WTC11 (cell line): ENCODE measurements around the gene NEMP2. TPM values are rescaled to one million over a fixed set of nuclear protein-coding genes. Genes with fewer than 3 reads are reported as not detected.
A peak's percentile ranks its signal among the peaks of the same experiment; 100 is the strongest.

Experiments
- ATAC-seq: fragments of 200-7000 bp; cut with Tn5 transposase; 2 replicates; pipeline ENCODE4 v1.10.0; 2021; ENCODE audit warnings: mild to moderate bottlenecking, moderate library complexity
- Bru-seq: library from RNA; stranded (reverse); fragments of 400-500 nt; gene quantifications from one replicate; lab custom pipeline; 2021; lab: Mats Ljungman, UMichigan
- CTCF ChIA-PET: fragments of 300-600 bp; sonication (Branson Sonifier 250); formaldehyde crosslinking; loops from one replicate; lab custom pipeline; 2021; ENCODE audit warnings: antibody characterized with exemption; lab: Charles Lee
- POLR2A ChIA-PET: fragments of 350-600 bp; sonication (Branson Sonifier 250); formaldehyde crosslinking; loops from one replicate; lab custom pipeline; 2021; ENCODE audit warnings: antibody characterized with exemption; lab: Charles Lee
- DNase-seq: peaks from one replicate; pipeline ENCODE4 v3.0.0; 2021; ENCODE audit warnings: low spot score
- H3K27ac Mint-ChIP-seq: 2 replicates; pipeline ENCODE4 v1.8.0; 2021; ENCODE audit warnings: mixed read lengths
- H3K27me3 Mint-ChIP-seq: 2 replicates; pipeline ENCODE4 v1.8.0; 2021; ENCODE audit warnings: low read depth, mild to moderate bottlenecking, moderate library complexity, mixed read lengths
- H3K36me3 Mint-ChIP-seq: 2 replicates; pipeline ENCODE4 v1.8.0; 2021; ENCODE audit warnings: mixed read lengths
- H3K4me1 Mint-ChIP-seq: 2 replicates; pipeline ENCODE4 v1.8.0; 2022; ENCODE audit warnings: mixed read lengths
- H3K4me3 Mint-ChIP-seq: 2 replicates; pipeline ENCODE4 v1.8.0; 2021; ENCODE audit warnings: mild to moderate bottlenecking, moderate library complexity, mixed read lengths
- H3K9me3 Mint-ChIP-seq: 2 replicates; pipeline ENCODE4 v1.8.0; 2021; ENCODE audit warnings: mixed read lengths
- CBFB ChIP-seq: sonication (generic); formaldehyde crosslinking; IDR thresholded peaks from 2 replicates; pipeline ENCODE4 v1.8.1; 2022; ENCODE audit warnings: mild to moderate bottlenecking, low read depth, missing genetic modification reagents
- CREM ChIP-seq: sonication (generic); formaldehyde crosslinking; IDR thresholded peaks from 2 replicates; pipeline ENCODE4 v1.8.1; 2022; ENCODE audit warnings: mild to moderate bottlenecking, missing genetic modification reagents, moderate library complexity
- E2F4 ChIP-seq: sonication (generic); formaldehyde crosslinking; IDR thresholded peaks from 2 replicates; pipeline ENCODE4 v1.8.1; 2022; ENCODE audit warnings: low read depth, mild to moderate bottlenecking, moderate library complexity, missing genetic modification reagents, borderline replicate concordance
- ELF4 ChIP-seq: sonication (generic); formaldehyde crosslinking; IDR thresholded peaks from 2 replicates; pipeline ENCODE4 v1.8.1; 2022; ENCODE audit warnings: low read depth, mild to moderate bottlenecking, moderate library complexity, missing genetic modification reagents
- EMX1 ChIP-seq: fragments of 250-450 bp; sonication (Bioruptor Pico); IDR thresholded peaks from 2 replicates; pipeline ENCODE4 v1.8.0; 2021; ENCODE audit warnings: mild to moderate bottlenecking
- ERG ChIP-seq: fragments of 250-450 bp; sonication (Bioruptor Pico); IDR thresholded peaks from 2 replicates; pipeline ENCODE4 v1.8.0; 2021; ENCODE audit warnings: mild to moderate bottlenecking
- ESRRA ChIP-seq: sonication (generic); formaldehyde crosslinking; IDR thresholded peaks from 2 replicates; pipeline ENCODE4 v1.8.1; 2022; ENCODE audit warnings: mild to moderate bottlenecking, missing genetic modification reagents, borderline replicate concordance
- FOXK1 ChIP-seq: sonication (generic); formaldehyde crosslinking; IDR thresholded peaks from 2 replicates; pipeline ENCODE4 v1.8.0; 2022; ENCODE audit warnings: mild to moderate bottlenecking, moderate library complexity, missing genetic modification reagents
- FOXP1 ChIP-seq: sonication (generic); formaldehyde crosslinking; IDR thresholded peaks from 2 replicates; pipeline ENCODE4 v1.8.0; 2022; ENCODE audit warnings: missing genetic modification reagents, mild to moderate bottlenecking, moderate library complexity, borderline replicate concordance
- HMGXB4 ChIP-seq: sonication (generic); formaldehyde crosslinking; IDR thresholded peaks from 2 replicates; pipeline ENCODE4 v1.8.1; 2023; ENCODE audit warnings: mild to moderate bottlenecking, moderate library complexity, missing genetic modification reagents
- IRF2 ChIP-seq: sonication (generic); formaldehyde crosslinking; IDR thresholded peaks from 2 replicates; pipeline ENCODE4 v1.8.0; 2022; ENCODE audit warnings: low read depth, missing genetic modification reagents, borderline replicate concordance
- MLX ChIP-seq: sonication (generic); formaldehyde crosslinking; IDR thresholded peaks from 2 replicates; pipeline ENCODE4 v1.8.1; 2023; ENCODE audit warnings: mild to moderate bottlenecking, missing genetic modification reagents, moderate library complexity
- NFE2L1 ChIP-seq: sonication (generic); formaldehyde crosslinking; IDR thresholded peaks from 2 replicates; pipeline ENCODE4 v1.8.1; 2023; ENCODE audit warnings: missing genetic modification reagents
- NFYB ChIP-seq: sonication (generic); formaldehyde crosslinking; conservative IDR thresholded peaks from 2 replicates; pipeline ENCODE4 v1.8.0; 2022; ENCODE audit warnings: low read depth, missing genetic modification reagents
- NR3C1 ChIP-seq: sonication (generic); formaldehyde crosslinking; conservative IDR thresholded peaks from 2 replicates; pipeline ENCODE4 v1.8.1; 2023; ENCODE audit warnings: low read depth, mild to moderate bottlenecking, missing genetic modification reagents
- OVOL2 ChIP-seq: fragments of 250-450 bp; sonication (Bioruptor Pico); IDR thresholded peaks from 2 replicates; pipeline ENCODE4 v1.9.0; 2021; ENCODE audit warnings: mild to moderate bottlenecking, borderline replicate concordance
- PRRX2 ChIP-seq: fragments of 250-450 bp; sonication (Bioruptor Pico); IDR thresholded peaks from 2 replicates; pipeline ENCODE4 v1.8.0; 2021; ENCODE audit warnings: mild to moderate bottlenecking
- SMAD3 ChIP-seq: sonication (generic); formaldehyde crosslinking; IDR thresholded peaks from 2 replicates; pipeline ENCODE4 v1.8.0; 2022; ENCODE audit warnings: missing genetic modification reagents, mild to moderate bottlenecking, borderline replicate concordance
- SMAD4 ChIP-seq: sonication (generic); formaldehyde crosslinking; IDR thresholded peaks from 2 replicates; pipeline ENCODE4 v1.8.0; 2022; ENCODE audit warnings: mild to moderate bottlenecking, missing genetic modification reagents
- TCF7 ChIP-seq: sonication (generic); formaldehyde crosslinking; IDR thresholded peaks from 2 replicates; pipeline ENCODE4 v1.8.0; 2022; ENCODE audit warnings: mild to moderate bottlenecking, low read depth, missing genetic modification reagents, moderate library complexity
- TEAD1 ChIP-seq: sonication (generic); formaldehyde crosslinking; IDR thresholded peaks from 2 replicates; pipeline ENCODE4 v1.8.0; 2022; ENCODE audit warnings: mild to moderate bottlenecking, missing genetic modification reagents
- TEAD4 ChIP-seq: sonication (generic); formaldehyde crosslinking; IDR thresholded peaks from 2 replicates; pipeline ENCODE4 v1.8.0; 2022; ENCODE audit warnings: mild to moderate bottlenecking, missing genetic modification reagents
- TP53 ChIP-seq: sonication (generic); formaldehyde crosslinking; IDR thresholded peaks from 2 replicates; pipeline ENCODE4 v1.8.1; 2023; ENCODE audit warnings: mild to moderate bottlenecking, missing genetic modification reagents
- ZBTB21 ChIP-seq: sonication (generic); formaldehyde crosslinking; IDR thresholded peaks from 2 replicates; pipeline ENCODE4 v1.8.1; 2023; ENCODE audit warnings: mild to moderate bottlenecking, missing genetic modification reagents, borderline replicate concordance
- ZNF121 ChIP-seq: sonication (generic); formaldehyde crosslinking; IDR thresholded peaks from 2 replicates; pipeline ENCODE4 v1.8.0; 2023; ENCODE audit warnings: missing genetic modification reagents
- ZNF219 ChIP-seq: sonication (generic); formaldehyde crosslinking; IDR thresholded peaks from 2 replicates; pipeline ENCODE4 v1.8.0; 2023; ENCODE audit warnings: missing genetic modification reagents, mild to moderate bottlenecking, borderline replicate concordance
- ZNF263 ChIP-seq: sonication (generic); formaldehyde crosslinking; IDR thresholded peaks from 2 replicates; pipeline ENCODE4 v1.8.1; 2022; ENCODE audit warnings: low read depth, mild to moderate bottlenecking, moderate library complexity, missing genetic modification reagents
- ZNF416 ChIP-seq: fragments of 250-450 bp; sonication (Bioruptor Pico); IDR thresholded peaks from 2 replicates; pipeline ENCODE4 v1.9.0; 2021; ENCODE audit warnings: mild to moderate bottlenecking, inconsistent platforms
- ZNF423 ChIP-seq: fragments of 250-450 bp; sonication (Bioruptor Pico); IDR thresholded peaks from 2 replicates; pipeline ENCODE4 v2.1.2; 2022; ENCODE audit warnings: mild to moderate bottlenecking, moderate library complexity
- long read RNA-seq, 3 experiments: library from RNA in 1 of 3; library from capped mRNA in 1 of 3; library from polyadenylated mRNA in 1 of 3; unstranded in 2 of 3; stranded (forward) in 1 of 3; transcript quantifications; one replicate each; pipeline ENCODE4 v2.0.0, GENCODE V29; 2021
- total RNA-seq: library from RNA; stranded (reverse); gene quantifications from 3 replicates; pipeline ENCODE4 v1.2.3, GENCODE V29; 2021
- TF ChIP-seq, protein P1 (sequence below): sonication (generic); formaldehyde crosslinking; IDR thresholded peaks from 2 replicates; pipeline ENCODE4 v1.8.0; 2022; ENCODE audit warnings: mild to moderate bottlenecking, missing genetic modification reagents
- TF ChIP-seq, protein P2 (sequence below): sonication (generic); formaldehyde crosslinking; conservative IDR thresholded peaks from 2 replicates; pipeline ENCODE4 v1.8.1; 2022; ENCODE audit warnings: mild to moderate bottlenecking, missing genetic modification reagents

The NEMP2 gene
- total RNA-seq (6.0 to 7.3 TPM (median 7.2 TPM) in 3 replicates), Bru-seq, nascent RNA (percentile 64 among the genes with signal in this experiment)
- long read RNA-seq, experiment 1, full-length matches to known transcripts: 9 of 18 reads
- long read RNA-seq, experiment 1, partial matches to known transcripts: 2 of 18 reads
- long read RNA-seq, experiment 1, other reads (novel, unspliced or antisense): 7 of 18 reads
- long read RNA-seq, experiment 2, full-length matches to known transcripts: 1 of 4 reads
- long read RNA-seq, experiment 2, partial matches to known transcripts: 0 of 4 reads
- long read RNA-seq, experiment 2, other reads (novel, unspliced or antisense): 3 of 4 reads
- long read RNA-seq, experiment 3, full-length matches to known transcripts: 1 of 4 reads
- long read RNA-seq, experiment 3, partial matches to known transcripts: 0 of 4 reads
- long read RNA-seq, experiment 3, other reads (novel, unspliced or antisense): 3 of 4 reads

GRCh38 chr2:190534310-190535120, at the start of gene NEMP2:
NEMP2 (minus strand) TSS chr2:190534722; CDS start chr2:190534655, 67 bp downstream.
- H3K36me3 Mint-ChIP-seq: peaks cover 29% of the 10 kb centered on the region
- peaks cover 31% of the 10 kb centered on the region for H3K4me1 Mint-ChIP-seq
- ChIA-PET POLR2A (interaction anchor here (1.7 kb wide), 1 partner anchor 215 kb away, joined by 4 read pairs; the partner anchor contains the start of gene HIBCH), CTCF (interaction anchor here (1.2 kb wide), 1 partner anchor 116 kb away, joined by 3 read pairs; no protein-coding TSS in a partner anchor)
- peaks cover 29% of the 10 kb centered on the region for H3K9me3 Mint-ChIP-seq
- DNase-seq (peak; percentile 83), ATAC-seq (peak; percentile 81)
- peak within 1 kb of the TSS; percentile 80 for H3K4me3 Mint-ChIP-seq
- H3K27ac Mint-ChIP-seq: peak within 1 kb of the TSS; percentile 80
- no peaks in the 10 kb centered on the region; the same call in 1 of the 2 replicates for H3K27me3 Mint-ChIP-seq
- TF ChIP-seq ESRRA (peak; percentile 67; the same call in 1 of the 2 replicates), FOXP1 (CRISPR knock-in tag) (peak; percentile 96), ELF4 (CRISPR knock-in tag) (peak; percentile 74; the same call in 1 of the 2 replicates), ZNF423 (CRISPR knock-in tag) (0 out of 2 replicates have a peak, but pooled peaks have one; percentile 8), PRRX2 (0 out of 2 replicates have a peak, but pooled peaks have one; percentile 19), EMX1 (CRISPR knock-in tag) (no peak), NFE2L1 (CRISPR knock-in tag) (peak; percentile 43; the same call in 1 of the 2 replicates), OVOL2 (CRISPR knock-in tag) (no peak), SMAD3 (CRISPR knock-in tag) (peak; percentile 35; the same call in 1 of the 2 replicates), MLX (no peak), TCF7 (CRISPR knock-in tag) (0 out of 2 replicates have a peak, but pooled peaks have one; percentile 34), ZNF121 (CRISPR knock-in tag) (peak; percentile 80), NR3C1 (CRISPR knock-in tag) (peak; percentile 64; the same call in 1 of the 2 replicates), TEAD1 (peak; percentile 67), TEAD4 (CRISPR knock-in tag) (0 out of 2 replicates have a peak, but pooled peaks have one; percentile 60), E2F4 (CRISPR knock-in tag) (peak; percentile 94; the same call in 1 of the 2 replicates), FOXK1 (CRISPR knock-in tag) (peak; percentile 77; the same call in 1 of the 2 replicates), IRF2 (peak; percentile 12; the same call in 1 of the 2 replicates), ERG (CRISPR knock-in tag) (no peak), TP53 (CRISPR knock-in tag) (peak; percentile 90), HMGXB4 (CRISPR knock-in tag) (peak; percentile 91), ZNF219 (0 out of 2 replicates have a peak, but pooled peaks have one; percentile 13), ZBTB21 (CRISPR knock-in tag) (peak; percentile 44; the same call in 1 of the 2 replicates), CBFB (CRISPR knock-in tag) (peak; percentile 94), CREM (CRISPR knock-in tag) (peak; percentile 82), ZNF263 (CRISPR knock-in tag) (0 out of 2 replicates have a peak, but pooled peaks have one; percentile 26), SMAD4 (CRISPR knock-in tag) (no peak), ZNF416 (CRISPR knock-in tag) (0 out of 2 replicates have a peak, but pooled peaks have one; percentile 77), NFYB (CRISPR knock-in tag) (no peak)
- TF ChIP-seq, protein P1, sequence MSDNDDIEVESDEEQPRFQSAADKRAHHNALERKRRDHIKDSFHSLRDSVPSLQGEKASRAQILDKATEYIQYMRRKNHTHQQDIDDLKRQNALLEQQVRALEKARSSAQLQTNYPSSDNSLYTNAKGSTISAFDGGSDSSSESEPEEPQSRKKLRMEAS: peak; percentile 85
- TF ChIP-seq, protein P2, sequence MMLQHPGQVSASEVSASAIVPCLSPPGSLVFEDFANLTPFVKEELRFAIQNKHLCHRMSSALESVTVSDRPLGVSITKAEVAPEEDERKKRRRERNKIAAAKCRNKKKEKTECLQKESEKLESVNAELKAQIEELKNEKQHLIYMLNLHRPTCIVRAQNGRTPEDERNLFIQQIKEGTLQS (CRISPR knock-in tag): no peak
